Gastrocnemius medialis (tissue), 4 donors: ENCODE data around the gene TEX19.
"Not testable (repeated sequence)": the region's sequence is repeated elsewhere in the genome, so short reads cannot be mapped to it uniquely, and the experiment has no call there.

ENCODE experiments used
- CTCF ChIP-seq, 5 experiments: fragments of 450-650 bp in 3 of 5; fragments of 200-600 bp in 2 of 5; sonication (generic) in 2 of 5; IDR thresholded peaks in 4 of 5; conservative IDR thresholded peaks in 1 of 5; 1 replicate in 4 of 5; 2 replicates in 1 of 5; pipeline ENCODE4 v1.5.1; 2016 to 2019; ENCODE audit warnings: antibody characterized with exemption in 5 of 5, mild to moderate bottlenecking in 3 of 5, moderate library complexity in 3 of 5
- POLR2A ChIP-seq, 2 donors: fragments of 450-650 bp; IDR thresholded peaks; one replicate each; pipeline ENCODE4 v1.6.1; 2017; ENCODE audit warnings: antibody characterized with exemption in 2 of 2, mild to moderate bottlenecking in 2 of 2, moderate library complexity in 2 of 2

GRCh38 chr17:82347994-82348393 lies 11.1 kb upstream of the TEX19 start:
- not testable (repeated sequence) for TF ChIP-seq CTCF (IDR thresholded peaks at IDR 0.05 in 4 of 5, conservative IDR thresholded peaks at IDR 0.05 in 1 of 5); POLR2A (IDR thresholded peaks at IDR 0.05)
